ENCODE data around the gene SCAPER.

DNA sequence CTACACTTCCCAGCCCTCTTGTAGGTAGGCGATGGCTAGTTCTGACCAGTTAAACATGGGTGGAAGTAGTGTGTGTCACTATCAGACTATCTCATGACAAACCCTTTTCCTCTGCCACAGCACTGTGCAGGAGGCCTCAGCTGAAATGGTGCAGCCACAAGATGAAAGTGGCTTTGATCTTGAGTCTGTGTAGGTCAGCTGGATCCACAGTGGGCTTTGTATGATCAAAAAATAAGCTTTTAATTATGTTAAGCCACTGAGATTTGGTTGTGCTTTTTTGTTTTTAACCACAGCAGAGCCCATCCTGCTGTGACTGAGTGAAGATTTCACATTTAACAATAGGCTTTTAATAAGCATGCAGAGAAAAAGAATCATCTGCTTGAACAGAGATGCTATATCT lies 46.1 kb upstream of the SCAPER start:
- TF ChIP-seq, protein P1, sequence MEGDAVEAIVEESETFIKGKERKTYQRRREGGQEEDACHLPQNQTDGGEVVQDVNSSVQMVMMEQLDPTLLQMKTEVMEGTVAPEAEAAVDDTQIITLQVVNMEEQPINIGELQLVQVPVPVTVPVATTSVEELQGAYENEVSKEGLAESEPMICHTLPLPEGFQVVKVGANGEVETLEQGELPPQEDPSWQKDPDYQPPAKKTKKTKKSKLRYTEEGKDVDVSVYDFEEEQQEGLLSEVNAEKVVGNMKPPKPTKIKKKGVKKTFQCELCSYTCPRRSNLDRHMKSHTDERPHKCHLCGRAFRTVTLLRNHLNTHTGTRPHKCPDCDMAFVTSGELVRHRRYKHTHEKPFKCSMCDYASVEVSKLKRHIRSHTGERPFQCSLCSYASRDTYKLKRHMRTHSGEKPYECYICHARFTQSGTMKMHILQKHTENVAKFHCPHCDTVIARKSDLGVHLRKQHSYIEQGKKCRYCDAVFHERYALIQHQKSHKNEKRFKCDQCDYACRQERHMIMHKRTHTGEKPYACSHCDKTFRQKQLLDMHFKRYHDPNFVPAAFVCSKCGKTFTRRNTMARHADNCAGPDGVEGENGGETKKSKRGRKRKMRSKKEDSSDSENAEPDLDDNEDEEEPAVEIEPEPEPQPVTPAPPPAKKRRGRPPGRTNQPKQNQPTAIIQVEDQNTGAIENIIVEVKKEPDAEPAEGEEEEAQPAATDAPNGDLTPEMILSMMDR (IDR thresholded peaks at IDR 0.05; ENCODE audit: insufficient read depth, low read length) = no peak
- TF ChIP-seq POLR2AphosphoS5 (IDR thresholded peaks at IDR 0.05; ENCODE audit: low read depth) = no peak
- TF ChIP-seq GABPA (IDR thresholded peaks at IDR 0.05; ENCODE audit: low read depth) = no peak
- no peak for TF ChIP-seq SPI1 (IDR thresholded peaks at IDR 0.05; ENCODE audit: borderline replicate concordance, low read depth)
- TF ChIP-seq, protein P2, sequence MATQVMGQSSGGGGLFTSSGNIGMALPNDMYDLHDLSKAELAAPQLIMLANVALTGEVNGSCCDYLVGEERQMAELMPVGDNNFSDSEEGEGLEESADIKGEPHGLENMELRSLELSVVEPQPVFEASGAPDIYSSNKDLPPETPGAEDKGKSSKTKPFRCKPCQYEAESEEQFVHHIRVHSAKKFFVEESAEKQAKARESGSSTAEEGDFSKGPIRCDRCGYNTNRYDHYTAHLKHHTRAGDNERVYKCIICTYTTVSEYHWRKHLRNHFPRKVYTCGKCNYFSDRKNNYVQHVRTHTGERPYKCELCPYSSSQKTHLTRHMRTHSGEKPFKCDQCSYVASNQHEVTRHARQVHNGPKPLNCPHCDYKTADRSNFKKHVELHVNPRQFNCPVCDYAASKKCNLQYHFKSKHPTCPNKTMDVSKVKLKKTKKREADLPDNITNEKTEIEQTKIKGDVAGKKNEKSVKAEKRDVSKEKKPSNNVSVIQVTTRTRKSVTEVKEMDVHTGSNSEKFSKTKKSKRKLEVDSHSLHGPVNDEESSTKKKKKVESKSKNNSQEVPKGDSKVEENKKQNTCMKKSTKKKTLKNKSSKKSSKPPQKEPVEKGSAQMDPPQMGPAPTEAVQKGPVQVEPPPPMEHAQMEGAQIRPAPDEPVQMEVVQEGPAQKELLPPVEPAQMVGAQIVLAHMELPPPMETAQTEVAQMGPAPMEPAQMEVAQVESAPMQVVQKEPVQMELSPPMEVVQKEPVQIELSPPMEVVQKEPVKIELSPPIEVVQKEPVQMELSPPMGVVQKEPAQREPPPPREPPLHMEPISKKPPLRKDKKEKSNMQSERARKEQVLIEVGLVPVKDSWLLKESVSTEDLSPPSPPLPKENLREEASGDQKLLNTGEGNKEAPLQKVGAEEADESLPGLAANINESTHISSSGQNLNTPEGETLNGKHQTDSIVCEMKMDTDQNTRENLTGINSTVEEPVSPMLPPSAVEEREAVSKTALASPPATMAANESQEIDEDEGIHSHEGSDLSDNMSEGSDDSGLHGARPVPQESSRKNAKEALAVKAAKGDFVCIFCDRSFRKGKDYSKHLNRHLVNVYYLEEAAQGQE (IDR thresholded peaks at IDR 0.05; ENCODE audit: insufficient replicate concordance, low read depth) = no peak

All from HL-60 (cell line).